ENCODE results near the gene NAA10. TPM values are rescaled to one million over a fixed set of nuclear protein-coding genes. Genes with fewer than 3 reads are reported as not detected.

Gene NAA10
- total RNA-seq, 1 experiment from 2014 or later = 136 TPM

Other genes with a start within 250 kb of the NAA10 start
- gene SLC6A8, start 247.1 kb downstream of the NAA10 start, total RNA-seq (2014; rRNA removed; shearing (Covaris generic)) = 13.1 and 14.5 TPM in 2 replicates
- gene BCAP31, start 210.7 kb downstream of the NAA10 start, total RNA-seq (2014; rRNA removed; shearing (Covaris generic)) = 132 and 202 TPM in 2 replicates
- 5.3 and 6.8 TPM in 2 replicates for gene ABCD1, start 210.2 kb downstream of the NAA10 start, total RNA-seq (2014; rRNA removed; shearing (Covaris generic))
- 1.5 TPM in 1 of 2 replicates, not detected in the other for gene PLXNB3, start 170.8 kb downstream of the NAA10 start, total RNA-seq (2014; rRNA removed; shearing (Covaris generic))
- 0.06 TPM in 1 of 2 replicates, not detected in the other for gene SRPK3, start 154.0 kb downstream of the NAA10 start, total RNA-seq (2014; rRNA removed; shearing (Covaris generic))
- 55.7 and 71.2 TPM in 2 replicates for gene IDH3G, start 140.7 kb downstream of the NAA10 start, total RNA-seq (2014; rRNA removed; shearing (Covaris generic))
- gene SSR4, start 140.4 kb downstream of the NAA10 start, total RNA-seq (2014; rRNA removed; shearing (Covaris generic)) = 142 and 157 TPM in 2 replicates
- 15.6 and 16.9 TPM in 2 replicates for gene PDZD4, start 104.5 kb downstream of the NAA10 start, total RNA-seq (2014; rRNA removed; shearing (Covaris generic))
- 31.3 and 34.0 TPM in 2 replicates for gene L1CAM, start 48.9 kb downstream of the NAA10 start, total RNA-seq (2014; rRNA removed; shearing (Covaris generic))
- gene AVPR2, start 30.4 kb downstream of the NAA10 start, total RNA-seq (2014; rRNA removed; shearing (Covaris generic)) = 0.25 TPM in 1 of 2 replicates, not detected in the other
- 55.7 and 62.6 TPM in 2 replicates for gene ARHGAP4, start 8.8 kb downstream of the NAA10 start, total RNA-seq (2014; rRNA removed; shearing (Covaris generic))
- 7.1 and 8.4 TPM in 2 replicates for gene RENBP, start 9.6 kb upstream of the NAA10 start, total RNA-seq (2014; rRNA removed; shearing (Covaris generic))
- 12.4 and 16.1 TPM in 2 replicates for gene HCFC1, start 36.8 kb upstream of the NAA10 start, total RNA-seq (2014; rRNA removed; shearing (Covaris generic))
- 1.4 and 7.4 TPM in 2 replicates for gene TMEM187, start 37.7 kb upstream of the NAA10 start, total RNA-seq (2014; rRNA removed; shearing (Covaris generic))
- 140 and 144 TPM in 2 replicates for gene IRAK1, start 84.9 kb upstream of the NAA10 start, total RNA-seq (2014; rRNA removed; shearing (Covaris generic))
- gene MECP2, start 162.7 kb upstream of the NAA10 start, total RNA-seq (2014; rRNA removed; shearing (Covaris generic)) = 19.8 and 33.1 TPM in 2 replicates
- not detected in 2 replicates for gene OPN1LW, start 209.2 kb upstream of the NAA10 start, total RNA-seq (2014; rRNA removed; shearing (Covaris generic))
- not detected in 2 replicates for gene OPN1MW, start 247.6 kb upstream of the NAA10 start, total RNA-seq (2014; rRNA removed; shearing (Covaris generic))

All from G401 (cell line).